ENCODE data around the gene SGCD.

The SGCD gene

GRCh38 chr5:156359476-156359875, 32.5 kb downstream of the SGCD start:
- Histone ChIP-seq H3K9me3 (ENCODE audit: control extremely low read depth in 1 of 5, control insufficient read depth in 4 of 5, insufficient read depth in 2 of 5, low read depth in 1 of 5, low read length in 4 of 5) (no peaks in the 10 kb centered on the region), H3K27ac (ENCODE audit: insufficient read depth in 1 of 2, low read depth in 1 of 2, low read length in 2 of 2, poor library complexity in 1 of 2, severe bottlenecking in 2 of 2) (no peak overlapping the region), H3K4me1 (ENCODE audit: control extremely low read depth in 1 of 4, control insufficient read depth in 4 of 4, insufficient read depth in 4 of 4, low read length in 3 of 4) (no peaks in the 10 kb centered on the region), H3K4me3 (ENCODE audit: control insufficient read depth in 1 of 7, extremely low read depth in 1 of 7, insufficient read depth in 4 of 7, low read depth in 2 of 7, low read length in 6 of 7) (no peak overlapping the region), H3K36me3 (ENCODE audit: control insufficient read depth in 4 of 4, insufficient read depth in 4 of 4, low read length in 3 of 4) (no peaks in the 10 kb centered on the region), H3K27me3 (replicated peaks in 2 of 5; ENCODE audit: control insufficient read depth in 4 of 5, insufficient read depth in 5 of 5, low read length in 4 of 5) (no peaks in the 10 kb centered on the region)
- ChIA-PET POLR2A (no interaction called here), CTCF (no interaction called here)
- DNase-seq, result no peak
- no CpG with 5 or more reads among the region's 1 CpG for WGBS (ENCODE audit: insufficient coverage)

GRCh38 chr5:156361436-156362109, 34.6 kb downstream of the SGCD start:
- H3K9me3 ChIP-seq (ENCODE audit: control extremely low read depth in 1 of 5, control insufficient read depth in 4 of 5, insufficient read depth in 2 of 5, low read depth in 1 of 5, low read length in 4 of 5), result no peaks in the 10 kb centered on the region
- no peak for DNase-seq
- no peaks in the 10 kb centered on the region for H3K36me3 ChIP-seq (ENCODE audit: control insufficient read depth in 4 of 4, insufficient read depth in 4 of 4, low read length in 3 of 4)
- H3K27ac ChIP-seq (ENCODE audit: insufficient read depth in 1 of 2, low read depth in 1 of 2, low read length in 2 of 2, poor library complexity in 1 of 2, severe bottlenecking in 2 of 2), result no peak overlapping the region
- ChIA-PET CTCF (no interaction called here), POLR2A (no interaction called here)
- H3K4me1 ChIP-seq (ENCODE audit: control extremely low read depth in 1 of 4, control insufficient read depth in 4 of 4, insufficient read depth in 4 of 4, low read length in 3 of 4), result no peaks in the 10 kb centered on the region
- WGBS (ENCODE audit: insufficient coverage), result 80% methylated on average over 2 of the region's 3 CpGs
- H3K27me3 ChIP-seq (replicated peaks in 2 of 5; ENCODE audit: control insufficient read depth in 4 of 5, insufficient read depth in 5 of 5, low read length in 4 of 5), result no peaks in the 10 kb centered on the region
- no peak overlapping the region for H3K4me3 ChIP-seq (ENCODE audit: control insufficient read depth in 1 of 7, extremely low read depth in 1 of 7, insufficient read depth in 4 of 7, low read depth in 2 of 7, low read length in 6 of 7)

GRCh38 chr5:156363861-156364260, 36.9 kb downstream of the SGCD start:
- no peak overlapping the region for H3K4me3 ChIP-seq (ENCODE audit: control insufficient read depth in 1 of 7, extremely low read depth in 1 of 7, insufficient read depth in 4 of 7, low read depth in 2 of 7, low read length in 6 of 7)
- 75% methylated on average over 2 of the region's 2 CpGs for WGBS (ENCODE audit: insufficient coverage)
- CTCF ChIA-PET, result no interaction called here
- H3K27ac ChIP-seq (ENCODE audit: insufficient read depth in 1 of 2, low read depth in 1 of 2, low read length in 2 of 2, poor library complexity in 1 of 2, severe bottlenecking in 2 of 2), result no peak overlapping the region
- DNase-seq, result no peak
- H3K36me3 ChIP-seq (ENCODE audit: control insufficient read depth in 4 of 4, insufficient read depth in 4 of 4, low read length in 3 of 4), result no peaks in the 10 kb centered on the region
- POLR2A ChIA-PET, result no interaction called here
- H3K27me3 ChIP-seq (replicated peaks in 2 of 5; ENCODE audit: control insufficient read depth in 4 of 5, insufficient read depth in 5 of 5, low read length in 4 of 5), result no peaks in the 10 kb centered on the region
- no peaks in the 10 kb centered on the region for H3K4me1 ChIP-seq (ENCODE audit: control extremely low read depth in 1 of 4, control insufficient read depth in 4 of 4, insufficient read depth in 4 of 4, low read length in 3 of 4)
- no peaks in the 10 kb centered on the region for H3K9me3 ChIP-seq (ENCODE audit: control extremely low read depth in 1 of 5, control insufficient read depth in 4 of 5, insufficient read depth in 2 of 5, low read depth in 1 of 5, low read length in 4 of 5)

GRCh38 chr5:156366521-156366920, 39.6 kb downstream of the SGCD start:
- POLR2A ChIA-PET, result no interaction called here
- H3K4me3 ChIP-seq (ENCODE audit: control insufficient read depth in 1 of 7, extremely low read depth in 1 of 7, insufficient read depth in 4 of 7, low read depth in 2 of 7, low read length in 6 of 7), result no peak overlapping the region
- H3K36me3 ChIP-seq (ENCODE audit: control insufficient read depth in 4 of 4, insufficient read depth in 4 of 4, low read length in 3 of 4), result no peaks in the 10 kb centered on the region
- H3K9me3 ChIP-seq (ENCODE audit: control extremely low read depth in 1 of 5, control insufficient read depth in 4 of 5, insufficient read depth in 2 of 5, low read depth in 1 of 5, low read length in 4 of 5), result no peaks in the 10 kb centered on the region
- DNase-seq, result no peak
- no peaks in the 10 kb centered on the region for H3K4me1 ChIP-seq (ENCODE audit: control extremely low read depth in 1 of 4, control insufficient read depth in 4 of 4, insufficient read depth in 4 of 4, low read length in 3 of 4)
- no peaks in the 10 kb centered on the region for H3K27me3 ChIP-seq (replicated peaks in 2 of 5; ENCODE audit: control insufficient read depth in 4 of 5, insufficient read depth in 5 of 5, low read length in 4 of 5)
- no peak overlapping the region for H3K27ac ChIP-seq (ENCODE audit: insufficient read depth in 1 of 2, low read depth in 1 of 2, low read length in 2 of 2, poor library complexity in 1 of 2, severe bottlenecking in 2 of 2)
- CTCF ChIA-PET, result no interaction called here

GRCh38 chr5:156367597-156367996, 40.6 kb downstream of the SGCD start:
- no peak for DNase-seq
- H3K27me3 ChIP-seq (replicated peaks in 2 of 5; ENCODE audit: control insufficient read depth in 4 of 5, insufficient read depth in 5 of 5, low read length in 4 of 5), result no peaks in the 10 kb centered on the region
- POLR2A ChIA-PET, result no interaction called here
- no CpG with 5 or more reads among the region's 3 CpGs for WGBS (ENCODE audit: insufficient coverage)
- no peak overlapping the region for H3K27ac ChIP-seq (ENCODE audit: insufficient read depth in 1 of 2, low read depth in 1 of 2, low read length in 2 of 2, poor library complexity in 1 of 2, severe bottlenecking in 2 of 2)
- no peaks in the 10 kb centered on the region for H3K4me1 ChIP-seq (ENCODE audit: control extremely low read depth in 1 of 4, control insufficient read depth in 4 of 4, insufficient read depth in 4 of 4, low read length in 3 of 4)
- CTCF ChIA-PET, result interaction anchor here (0.7 kb wide), 1 partner anchor 17 kb away, joined by 3 read pairs; no protein-coding TSS in a partner anchor
- no peaks in the 10 kb centered on the region for H3K9me3 ChIP-seq (ENCODE audit: control extremely low read depth in 1 of 5, control insufficient read depth in 4 of 5, insufficient read depth in 2 of 5, low read depth in 1 of 5, low read length in 4 of 5)
- no peak overlapping the region for H3K4me3 ChIP-seq (ENCODE audit: control insufficient read depth in 1 of 7, extremely low read depth in 1 of 7, insufficient read depth in 4 of 7, low read depth in 2 of 7, low read length in 6 of 7)
- no peaks in the 10 kb centered on the region for H3K36me3 ChIP-seq (ENCODE audit: control insufficient read depth in 4 of 4, insufficient read depth in 4 of 4, low read length in 3 of 4)

GRCh38 chr5:156375895-156376495, 49.0 kb downstream of the SGCD start:
- Histone ChIP-seq H3K27me3 (replicated peaks in 2 of 5; ENCODE audit: control insufficient read depth in 4 of 5, insufficient read depth in 5 of 5, low read length in 4 of 5) (no peaks in the 10 kb centered on the region), H3K4me3 (ENCODE audit: control insufficient read depth in 1 of 7, extremely low read depth in 1 of 7, insufficient read depth in 4 of 7, low read depth in 2 of 7, low read length in 6 of 7) (no peak overlapping the region), H3K9me3 (ENCODE audit: control extremely low read depth in 1 of 5, control insufficient read depth in 4 of 5, insufficient read depth in 2 of 5, low read depth in 1 of 5, low read length in 4 of 5) (no peaks in the 10 kb centered on the region), H3K4me1 (ENCODE audit: control extremely low read depth in 1 of 4, control insufficient read depth in 4 of 4, insufficient read depth in 4 of 4, low read length in 3 of 4) (no peaks in the 10 kb centered on the region), H3K36me3 (ENCODE audit: control insufficient read depth in 4 of 4, insufficient read depth in 4 of 4, low read length in 3 of 4) (no peaks in the 10 kb centered on the region), H3K27ac (ENCODE audit: insufficient read depth in 1 of 2, low read depth in 1 of 2, low read length in 2 of 2, poor library complexity in 1 of 2, severe bottlenecking in 2 of 2) (no peak overlapping the region)
- no peak for DNase-seq
- ChIA-PET POLR2A (no interaction called here), CTCF (no interaction called here)
- 100% methylated on average over 1 of the region's 3 CpGs for WGBS (ENCODE audit: insufficient coverage)

GRCh38 chr5:156376751-156377150, 49.8 kb downstream of the SGCD start:
- Histone ChIP-seq H3K27me3 (replicated peaks in 2 of 5; ENCODE audit: control insufficient read depth in 4 of 5, insufficient read depth in 5 of 5, low read length in 4 of 5) (no peaks in the 10 kb centered on the region), H3K4me1 (ENCODE audit: control extremely low read depth in 1 of 4, control insufficient read depth in 4 of 4, insufficient read depth in 4 of 4, low read length in 3 of 4) (no peaks in the 10 kb centered on the region), H3K36me3 (ENCODE audit: control insufficient read depth in 4 of 4, insufficient read depth in 4 of 4, low read length in 3 of 4) (no peaks in the 10 kb centered on the region), H3K4me3 (ENCODE audit: control insufficient read depth in 1 of 7, extremely low read depth in 1 of 7, insufficient read depth in 4 of 7, low read depth in 2 of 7, low read length in 6 of 7) (no peak overlapping the region), H3K9me3 (ENCODE audit: control extremely low read depth in 1 of 5, control insufficient read depth in 4 of 5, insufficient read depth in 2 of 5, low read depth in 1 of 5, low read length in 4 of 5) (no peaks in the 10 kb centered on the region), H3K27ac (ENCODE audit: insufficient read depth in 1 of 2, low read depth in 1 of 2, low read length in 2 of 2, poor library complexity in 1 of 2, severe bottlenecking in 2 of 2) (no peak overlapping the region)
- CTCF ChIA-PET, result no interaction called here
- POLR2A ChIA-PET, result no interaction called here
- no peak for DNase-seq

All from common myeloid progenitor, CD34-positive (primary cell).